ENCODE data around the gene KCNG2. TPM values are rescaled to one million over a fixed set of nuclear protein-coding genes. Genes with fewer than 3 reads are reported as not detected.

Gene KCNG2
- total RNA-seq, 2 donors from 2014 or later = not detected

DNA sequence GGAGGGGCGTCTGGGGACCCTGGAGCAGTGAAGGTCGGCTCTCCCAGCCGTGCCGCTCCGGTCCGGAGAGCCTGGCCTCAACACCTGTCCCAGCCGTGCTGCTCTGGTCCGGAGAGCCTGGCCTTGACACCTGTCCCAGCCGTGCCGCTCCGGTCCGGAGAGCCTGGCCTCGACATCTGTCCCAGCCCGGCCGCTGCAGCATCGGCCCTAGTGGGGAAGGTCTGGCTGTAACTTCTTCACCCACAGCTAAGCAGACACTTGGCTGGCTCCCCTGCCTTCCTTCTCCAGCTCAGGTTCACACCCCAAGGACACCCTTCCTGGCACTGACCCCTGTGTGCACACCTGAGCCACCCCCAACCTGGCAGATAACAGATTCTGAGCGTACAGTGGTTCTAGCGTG is 4.6 kb downstream of the KCNG2 start:
- peaks cover 0 to 15% of the 10 kb centered on the region in 2 donors for H3K27me3 ChIP-seq
- H3K4me1 ChIP-seq = peaks cover 18% of the 10 kb centered on the region
- H3K9me3 ChIP-seq = no peaks in the 10 kb centered on the region
- H3K27ac ChIP-seq = no peak overlapping the region
- intact Hi-C loops (cut with DNase I) = loop anchor here (10.0 kb wide), 1 partner anchor 57 kb away; no protein-coding TSS in a partner anchor
- no peak overlapping the region for H3K4me3 ChIP-seq
- no peak for DNase-seq
- ATAC-seq = no peak
- H3K36me3 ChIP-seq (replicated peaks in 1 of 2; ENCODE audit: insufficient read depth in 1 of 2, low read depth in 2 of 2) = no peaks in the 10 kb centered on the region
- WGBS, 2 donors = 67 to 75% methylated on average over 12 to 18 of the region's 18 CpGs
- TF ChIP-seq, protein P1, sequence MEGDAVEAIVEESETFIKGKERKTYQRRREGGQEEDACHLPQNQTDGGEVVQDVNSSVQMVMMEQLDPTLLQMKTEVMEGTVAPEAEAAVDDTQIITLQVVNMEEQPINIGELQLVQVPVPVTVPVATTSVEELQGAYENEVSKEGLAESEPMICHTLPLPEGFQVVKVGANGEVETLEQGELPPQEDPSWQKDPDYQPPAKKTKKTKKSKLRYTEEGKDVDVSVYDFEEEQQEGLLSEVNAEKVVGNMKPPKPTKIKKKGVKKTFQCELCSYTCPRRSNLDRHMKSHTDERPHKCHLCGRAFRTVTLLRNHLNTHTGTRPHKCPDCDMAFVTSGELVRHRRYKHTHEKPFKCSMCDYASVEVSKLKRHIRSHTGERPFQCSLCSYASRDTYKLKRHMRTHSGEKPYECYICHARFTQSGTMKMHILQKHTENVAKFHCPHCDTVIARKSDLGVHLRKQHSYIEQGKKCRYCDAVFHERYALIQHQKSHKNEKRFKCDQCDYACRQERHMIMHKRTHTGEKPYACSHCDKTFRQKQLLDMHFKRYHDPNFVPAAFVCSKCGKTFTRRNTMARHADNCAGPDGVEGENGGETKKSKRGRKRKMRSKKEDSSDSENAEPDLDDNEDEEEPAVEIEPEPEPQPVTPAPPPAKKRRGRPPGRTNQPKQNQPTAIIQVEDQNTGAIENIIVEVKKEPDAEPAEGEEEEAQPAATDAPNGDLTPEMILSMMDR (IDR thresholded peaks at IDR 0.05) = no peak
- TF ChIP-seq POLR2A (IDR thresholded peaks at IDR 0.05) = no peak

DNA sequence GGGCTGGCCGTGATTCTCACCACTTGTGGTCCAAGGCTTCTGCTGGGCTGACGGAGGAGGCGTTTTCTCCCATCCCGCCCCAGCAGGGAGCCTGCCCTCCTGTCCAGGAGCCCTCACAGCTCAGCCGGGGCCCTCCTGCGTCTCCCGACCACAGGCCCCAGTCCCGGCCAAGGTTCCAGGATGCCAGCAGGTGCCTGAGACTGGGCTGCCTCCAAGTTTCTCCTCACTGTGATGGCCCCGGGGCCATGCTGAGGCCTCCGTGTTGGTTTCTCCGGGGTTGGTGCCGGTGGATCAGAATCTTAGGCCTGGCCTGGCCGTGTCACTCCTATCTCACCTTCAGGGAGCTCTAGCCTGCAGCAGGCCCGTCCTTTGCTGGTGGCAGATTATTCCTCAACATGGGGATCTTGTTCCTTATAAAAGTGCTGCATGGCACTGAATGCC is 5.9 kb downstream of the KCNG2 start:
- whole genome bisulfite sequencing, 2 donors = 83 to 86% methylated on average over 5 to 13 of the region's 14 CpGs
- peaks cover 0 to 6% of the 10 kb centered on the region in 2 donors for H3K27me3 ChIP-seq
- H3K9me3 ChIP-seq = no peaks in the 10 kb centered on the region
- DNase-seq = no peak
- intact Hi-C loops (cut with DNase I) = loop anchor here (10.0 kb wide), 1 partner anchor 59 kb away; no protein-coding TSS in a partner anchor
- H3K27ac ChIP-seq = no peak overlapping the region
- no peaks in the 10 kb centered on the region for H3K36me3 ChIP-seq (replicated peaks in 1 of 2; ENCODE audit: insufficient read depth in 1 of 2, low read depth in 2 of 2)
- peaks cover 8% of the 10 kb centered on the region for H3K4me1 ChIP-seq
- H3K4me3 ChIP-seq = no peak overlapping the region
- no peak for TF ChIP-seq POLR2A (IDR thresholded peaks at IDR 0.05)
- TF ChIP-seq, protein P1 (IDR thresholded peaks at IDR 0.05) = no peak
- no peak for ATAC-seq

DNA sequence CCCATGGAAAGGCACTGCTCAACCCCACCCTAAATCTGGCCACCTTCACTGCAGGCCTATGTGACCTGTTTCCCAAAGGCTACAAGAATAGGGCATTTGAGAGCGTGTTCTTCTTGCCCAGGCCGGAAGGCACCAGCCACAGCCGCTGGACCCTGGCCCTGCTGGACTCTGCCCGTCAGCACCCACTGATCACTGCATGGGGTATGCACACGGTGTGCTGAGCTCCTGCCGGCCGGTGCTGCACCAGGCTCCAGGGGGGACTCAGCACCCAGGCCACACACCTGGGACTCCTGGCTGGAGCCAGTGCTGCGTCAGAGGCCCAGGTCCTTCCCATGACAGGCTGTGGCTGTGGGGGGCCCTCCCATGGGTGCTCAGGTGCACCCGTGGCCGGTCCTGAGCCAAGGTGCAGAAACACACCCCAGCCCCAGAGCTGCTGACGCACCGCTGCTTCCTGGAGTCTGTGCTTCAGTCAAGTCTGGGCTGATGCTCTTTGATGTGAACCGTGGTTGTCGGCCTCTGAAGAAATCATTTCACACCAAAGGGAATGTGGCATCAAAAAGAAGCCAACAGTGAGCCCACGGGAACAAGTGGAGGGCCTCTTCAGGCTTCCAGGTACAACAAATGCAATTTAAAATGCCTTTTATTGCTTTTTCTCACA is 6.5 kb downstream of the KCNG2 start:
- H3K36me3 ChIP-seq (replicated peaks in 1 of 2; ENCODE audit: insufficient read depth in 1 of 2, low read depth in 2 of 2) = no peaks in the 10 kb centered on the region
- no peak overlapping the region for H3K27ac ChIP-seq
- TF ChIP-seq POLR2A (IDR thresholded peaks at IDR 0.05) = no peak
- TF ChIP-seq, protein P1 (IDR thresholded peaks at IDR 0.05) = no peak
- DNase-seq (no peak), ATAC-seq (no peak)
- H3K9me3 ChIP-seq = no peaks in the 10 kb centered on the region
- 75 to 86% methylated on average over 8 to 15 of the region's 15 CpGs for WGBS, 2 donors
- intact Hi-C loops (cut with DNase I) = loop anchor here (10.0 kb wide), 1 partner anchor 59 kb away; no protein-coding TSS in a partner anchor
- H3K4me3 ChIP-seq = no peak overlapping the region
- no peaks in the 10 kb centered on the region for H3K27me3 ChIP-seq
- peaks cover 2% of the 10 kb centered on the region for H3K4me1 ChIP-seq

DNA sequence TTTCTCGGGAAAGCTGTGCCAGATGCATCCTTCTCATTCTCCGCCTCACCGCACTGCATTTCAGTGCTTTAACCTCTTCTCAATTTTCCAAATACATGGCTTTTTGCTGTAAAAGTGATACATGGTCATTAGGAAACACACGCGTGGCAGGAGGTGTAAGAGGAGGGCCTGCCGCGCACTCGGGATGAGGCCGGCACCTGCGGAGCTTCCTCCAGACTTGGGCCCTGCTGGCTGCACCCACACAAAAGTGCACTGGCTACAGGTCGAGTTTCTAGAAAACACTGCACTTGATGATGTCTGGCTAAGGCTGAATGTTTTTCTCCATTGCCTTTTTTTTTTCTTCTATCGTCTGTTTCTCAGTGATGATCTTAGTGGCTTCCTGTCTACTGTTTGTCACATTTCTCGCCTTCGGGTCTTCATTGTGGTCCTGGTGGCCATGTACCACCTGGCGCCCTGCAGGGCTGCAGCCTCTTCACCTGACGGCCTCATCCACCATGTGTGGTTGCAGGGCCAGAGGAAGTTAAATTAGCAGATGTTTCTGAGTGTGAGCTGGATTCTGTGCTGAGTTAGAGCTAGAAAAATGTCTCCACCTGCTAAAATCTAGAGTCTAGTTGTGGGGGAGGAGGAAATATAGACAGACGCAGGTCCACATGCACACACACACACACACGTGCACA is 7.6 kb downstream of the KCNG2 start:
- Histone ChIP-seq H3K27me3 (no peaks in the 10 kb centered on the region), H3K36me3 (replicated peaks in 1 of 2; ENCODE audit: insufficient read depth in 1 of 2, low read depth in 2 of 2) (no peaks in the 10 kb centered on the region), H3K4me1 (no peaks in the 10 kb centered on the region), H3K4me3 (no peak overlapping the region), H3K27ac (no peak overlapping the region), H3K9me3 (no peaks in the 10 kb centered on the region)
- no peak for ATAC-seq
- no peak for DNase-seq
- WGBS, 2 donors = 74 to 75% methylated on average over 18 of the region's 18 CpGs
- no peak for TF ChIP-seq POLR2A (IDR thresholded peaks at IDR 0.05)
- TF ChIP-seq, protein P1 (IDR thresholded peaks at IDR 0.05) = no peak
- intact Hi-C loops (cut with DNase I) = loop anchor here (10.0 kb wide), 1 partner anchor 61 kb away; no protein-coding TSS in a partner anchor

Data from body of pancreas (tissue), 4 donors.